GM10266 (cell line): ENCODE results near the gene ZKSCAN1.
"Not testable (repeated sequence)": the region's sequence is repeated elsewhere in the genome, so short reads cannot be mapped to it uniquely, and the experiment has no call there.

Source experiments
- DNase-seq: peaks from one replicate; pipeline ENCODE4 v3.0.0; 2012; ENCODE audit errors: extremely low spot score
- TF ChIP-seq, protein P1 (sequence below): IDR thresholded peaks from 2 replicates; pipeline ENCODE4 v1.5.1; 2012; ENCODE audit warnings: mild to moderate bottlenecking, low read depth; ENCODE audit not compliant: control insufficient read depth, insufficient read depth; ENCODE audit errors: missing control alignments

Gene ZKSCAN1

DNA sequence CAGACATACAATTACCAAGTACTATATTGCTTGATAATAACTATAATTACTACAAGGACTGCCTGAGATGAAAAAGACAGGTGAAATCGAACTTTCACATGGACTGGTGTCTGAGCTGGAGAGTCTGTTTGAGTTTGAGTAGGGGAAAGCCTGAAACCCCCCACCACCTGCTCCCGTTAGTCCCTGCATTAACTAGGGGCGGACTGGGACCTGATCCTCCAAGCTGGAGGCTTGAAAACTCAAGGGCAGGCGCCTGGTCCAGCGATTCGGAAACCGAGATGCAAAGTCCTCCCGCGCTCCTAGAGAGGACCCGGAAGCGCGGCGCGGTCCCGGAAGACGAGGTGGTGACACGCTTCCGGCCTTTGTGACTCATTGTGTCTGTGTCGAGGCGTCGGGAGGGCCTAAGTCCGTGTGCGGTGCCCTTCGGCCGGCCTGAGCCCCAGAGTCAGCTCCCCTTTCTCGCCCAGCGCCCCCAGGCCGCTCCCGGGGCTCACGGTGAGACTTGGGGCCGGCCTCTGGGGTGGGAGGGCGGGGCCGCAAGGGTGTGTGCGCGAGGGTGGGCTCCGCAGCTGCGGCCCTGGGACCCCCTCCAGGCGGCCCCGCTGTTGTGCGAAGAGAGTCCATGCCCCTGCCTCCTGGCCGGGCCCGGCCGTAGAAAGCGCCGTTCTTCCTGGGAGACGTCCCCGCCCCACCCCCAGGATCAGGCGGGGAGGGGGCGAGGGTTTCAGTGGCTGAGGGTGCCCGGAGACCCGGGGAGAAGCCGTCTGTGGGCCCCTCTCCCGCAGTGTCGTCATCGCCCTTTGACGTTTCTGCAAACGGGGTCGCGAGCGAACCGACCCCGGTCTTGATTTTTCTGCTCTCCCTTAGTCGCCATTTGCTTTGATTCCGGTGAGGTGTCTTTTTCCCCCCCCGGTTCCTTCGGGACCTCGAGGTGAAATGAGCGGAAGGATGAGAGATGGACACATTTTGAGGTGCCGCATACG is at the start of gene ZKSCAN1:
ZKSCAN1 (plus strand) TSS at position 365 of the 983 bp plus-strand sequence. CDS start 7,911 bp downstream, outside the sequence.
- peak; percentile 95 for DNase-seq
- TF ChIP-seq, protein P1, sequence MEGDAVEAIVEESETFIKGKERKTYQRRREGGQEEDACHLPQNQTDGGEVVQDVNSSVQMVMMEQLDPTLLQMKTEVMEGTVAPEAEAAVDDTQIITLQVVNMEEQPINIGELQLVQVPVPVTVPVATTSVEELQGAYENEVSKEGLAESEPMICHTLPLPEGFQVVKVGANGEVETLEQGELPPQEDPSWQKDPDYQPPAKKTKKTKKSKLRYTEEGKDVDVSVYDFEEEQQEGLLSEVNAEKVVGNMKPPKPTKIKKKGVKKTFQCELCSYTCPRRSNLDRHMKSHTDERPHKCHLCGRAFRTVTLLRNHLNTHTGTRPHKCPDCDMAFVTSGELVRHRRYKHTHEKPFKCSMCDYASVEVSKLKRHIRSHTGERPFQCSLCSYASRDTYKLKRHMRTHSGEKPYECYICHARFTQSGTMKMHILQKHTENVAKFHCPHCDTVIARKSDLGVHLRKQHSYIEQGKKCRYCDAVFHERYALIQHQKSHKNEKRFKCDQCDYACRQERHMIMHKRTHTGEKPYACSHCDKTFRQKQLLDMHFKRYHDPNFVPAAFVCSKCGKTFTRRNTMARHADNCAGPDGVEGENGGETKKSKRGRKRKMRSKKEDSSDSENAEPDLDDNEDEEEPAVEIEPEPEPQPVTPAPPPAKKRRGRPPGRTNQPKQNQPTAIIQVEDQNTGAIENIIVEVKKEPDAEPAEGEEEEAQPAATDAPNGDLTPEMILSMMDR = no peak

DNA sequence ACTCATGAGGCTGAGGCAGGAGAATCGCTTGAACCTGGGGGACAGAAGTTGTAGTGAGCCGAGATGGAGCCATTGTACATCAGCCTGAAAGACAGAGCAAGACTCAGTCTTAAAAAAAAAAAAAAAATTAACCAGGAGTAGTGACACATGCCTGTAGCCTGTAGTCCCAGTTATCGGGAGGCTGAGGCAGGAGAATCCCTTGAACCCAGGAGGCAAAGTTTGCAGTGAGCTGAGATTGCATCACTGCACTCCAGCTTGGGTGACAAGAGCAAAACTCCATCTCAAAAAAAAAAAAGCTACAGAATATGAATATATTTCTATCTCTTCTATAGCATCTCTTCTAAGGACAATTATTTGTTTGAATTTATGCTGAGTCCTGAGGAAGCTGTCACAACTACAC is 46.1 kb upstream of the ZKSCAN1 start:
- no peak for DNase-seq
- TF ChIP-seq, protein P1 = no peak

DNA sequence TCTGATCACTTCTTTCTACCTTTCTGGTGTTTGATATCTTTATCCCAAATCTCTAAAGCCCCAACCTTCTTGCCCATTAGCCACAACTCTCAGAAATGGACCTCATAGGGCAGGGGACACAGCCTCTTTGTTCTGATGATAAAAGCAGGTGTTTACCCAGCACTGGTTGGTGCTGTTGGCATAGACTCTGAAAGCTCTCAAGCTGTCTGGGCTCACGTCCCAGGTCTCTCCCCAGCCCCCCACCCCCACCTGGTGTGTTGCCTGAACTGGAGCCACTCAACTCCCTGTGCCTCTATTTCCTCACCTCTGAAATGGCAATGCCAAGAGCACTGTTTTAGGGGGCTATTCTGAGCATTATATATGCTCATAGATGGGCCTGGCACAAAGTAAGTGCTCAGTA is 45.6 kb upstream of the ZKSCAN1 start:
- not testable (repeated sequence) for DNase-seq

DNA sequence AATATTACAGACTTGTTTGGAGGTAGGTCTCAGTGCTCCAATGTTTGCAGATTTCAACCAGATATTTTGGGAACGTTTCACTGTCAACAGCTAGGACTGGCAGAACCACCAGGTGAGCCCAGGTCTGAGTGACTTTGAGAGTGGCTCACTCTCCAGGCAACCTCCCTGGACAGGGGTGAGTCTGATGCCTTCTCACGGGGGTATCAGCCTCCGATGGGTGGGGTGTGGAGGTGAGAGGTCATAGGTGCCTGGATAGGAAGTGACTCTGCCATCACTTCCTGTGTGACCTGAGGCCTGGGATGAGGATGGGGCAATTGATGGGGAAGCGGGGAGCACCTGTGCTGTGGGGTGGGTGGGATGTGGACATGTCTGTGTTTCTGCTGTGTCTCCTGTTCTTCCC is 44.2 kb upstream of the ZKSCAN1 start:
- TF ChIP-seq, protein P1 = no peak
- DNase-seq = no peak

DNA sequence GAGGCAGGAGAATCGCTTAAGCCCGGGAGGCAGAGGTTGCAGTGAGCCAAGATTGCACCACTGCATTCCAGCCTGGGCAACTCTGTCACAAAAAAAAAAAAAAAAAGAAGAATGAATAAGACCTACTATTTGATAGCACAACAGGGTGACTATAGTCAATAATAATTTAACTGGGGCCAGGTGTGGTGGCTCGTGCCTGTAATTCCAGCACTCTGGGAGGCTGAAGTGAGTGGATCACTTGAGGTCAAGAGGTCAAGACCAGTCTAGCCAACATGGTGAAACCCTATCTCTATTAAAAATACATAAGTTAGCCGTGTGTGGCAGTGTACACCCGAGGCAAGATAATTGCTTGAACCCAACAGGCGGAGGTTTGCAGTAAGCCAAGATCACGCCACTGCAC is 41.6 kb upstream of the ZKSCAN1 start:
- DNase-seq = not testable (repeated sequence)

DNA sequence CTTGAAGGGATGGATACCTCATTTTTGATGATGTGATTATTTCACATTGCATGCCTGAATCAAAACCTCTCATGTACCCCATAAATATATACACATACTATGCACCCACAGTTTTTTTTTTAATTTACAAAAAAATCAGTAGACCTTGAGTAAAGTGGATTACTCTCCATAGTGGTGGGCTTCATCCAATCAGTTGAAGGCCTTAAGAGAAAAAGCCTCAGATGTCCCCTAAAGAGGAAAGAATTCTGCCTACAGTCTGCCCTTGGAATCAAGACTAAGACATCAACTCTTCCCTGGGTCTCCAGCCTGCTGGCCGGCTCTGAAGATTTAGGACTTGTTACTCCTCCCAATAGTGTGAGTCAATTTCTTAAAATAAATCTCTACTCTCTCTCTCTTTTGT is 40.7 kb upstream of the ZKSCAN1 start:
- no peak for DNase-seq
- TF ChIP-seq, protein P1 = no peak

DNA sequence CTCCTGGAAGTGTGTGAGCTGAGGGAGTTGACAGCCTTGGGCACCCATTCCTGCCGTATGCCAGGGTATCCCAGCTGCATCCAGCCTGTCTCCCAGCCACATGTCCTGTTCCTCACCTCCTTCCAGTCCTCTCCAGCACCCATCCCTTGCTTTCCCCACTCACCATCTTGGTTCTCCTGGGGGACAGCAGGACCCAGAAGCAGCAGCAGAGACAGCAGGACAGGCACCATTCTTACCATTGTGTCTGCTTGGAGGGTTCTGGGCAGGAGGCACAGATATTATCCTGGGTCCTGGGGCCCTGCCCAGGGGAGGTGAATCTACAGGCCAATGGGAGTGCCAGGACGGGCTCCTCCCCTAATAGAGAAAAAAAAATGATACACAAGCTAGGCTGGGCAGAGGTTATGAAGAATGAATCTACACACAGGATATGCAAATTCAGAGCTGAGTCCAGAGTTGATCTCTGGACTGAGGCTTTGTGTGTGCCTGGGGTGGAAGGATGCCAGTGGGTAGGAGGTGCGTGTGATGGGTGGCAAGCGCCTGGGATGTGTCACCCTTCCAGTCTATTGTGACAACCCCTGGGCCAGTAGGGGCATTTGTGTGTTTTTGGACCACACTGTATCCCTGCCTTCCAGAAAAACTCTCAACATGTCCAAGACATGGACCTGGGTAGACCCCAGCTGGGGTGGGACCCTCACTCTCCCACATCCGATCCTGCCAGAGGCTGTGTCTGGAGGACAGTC is 39.4 kb upstream of the ZKSCAN1 start, which contains the start of gene AZGP1:
AZGP1 (minus strand) TSS at position 250 of the 740 bp plus-strand sequence; CDS start at position 239, 11 bp downstream.
- no peak for DNase-seq
- TF ChIP-seq, protein P1 = no peak

DNA sequence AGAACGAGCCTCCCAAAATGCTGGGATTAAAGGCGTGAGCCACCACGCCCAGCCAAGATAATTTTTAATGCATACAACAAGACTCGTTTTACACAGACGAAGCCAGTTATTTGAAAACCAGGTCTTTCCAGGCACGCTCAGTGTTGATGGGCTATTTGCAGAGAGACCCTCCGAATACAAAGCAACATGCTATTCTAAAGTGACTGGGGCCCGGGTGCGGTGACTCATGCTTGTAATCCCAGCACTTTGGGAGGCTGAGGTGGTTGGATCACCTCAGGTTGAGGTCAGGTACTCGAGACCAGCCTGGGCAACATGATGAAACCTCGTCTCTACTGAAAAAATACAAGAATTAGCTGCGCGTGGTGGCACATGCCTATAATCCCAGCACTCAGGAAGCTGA is 38.8 kb upstream of the ZKSCAN1 start:
- TF ChIP-seq, protein P1 = no peak
- DNase-seq = no peak
